HCT116 (cell line): ENCODE measurements around the gene XDH. TPM values are rescaled to one million over a fixed set of nuclear protein-coding genes. Genes with fewer than 3 reads are reported as not detected.
A peak's percentile ranks its signal among the peaks of the same experiment; 100 is the strongest.

Source experiments
- ATAC-seq: fragments of 200-7000 bp; cut with Tn5 transposase; 2 replicates; pipeline ENCODE4 v1.9.1; 2020; ENCODE audit warnings: mild to moderate bottlenecking, moderate library complexity
- BruUV-seq: library from RNA; stranded (reverse); fragments of 400-500 nt; replicated peaks from 2 replicates; lab custom pipeline; 2021; lab: Mats Ljungman, UMichigan
- CTCF ChIA-PET: fragments of 300-600 bp; sonication (Branson Sonifier 250); formaldehyde crosslinking; loops from one replicate; lab custom pipeline; 2021; ENCODE audit warnings: antibody characterized with exemption; lab: Charles Lee
- POLR2A ChIA-PET: fragments of 300-600, 350-600 bp; sonication (Branson Sonifier 250); formaldehyde crosslinking; loops from one replicate; lab custom pipeline; 2021; ENCODE audit warnings: antibody characterized with exemption; lab: Charles Lee
- RAD21 ChIA-PET, 2 experiments: fragments of 300-600 bp; sonication (Branson Sonifier 250); formaldehyde crosslinking; loops; one replicate each; lab custom pipeline; 2023; ENCODE audit warnings: low total read pairs in 2 of 2; ENCODE audit not compliant: uncharacterized antibody in 2 of 2, unreplicated experiment in 2 of 2, low non-redundant PET in 1 of 2; lab: Charles Lee
- DNase-seq: peaks from one replicate; pipeline ENCODE4 v3.0.0-alpha.2; 2010; ENCODE audit warnings: low read depth, low spot score
- H2AFZ ChIP-seq: fragments of 200-600 bp; shearing (Covaris generic), sonication (generic); 2 replicates; pipeline ENCODE4 v1.6.1; 2017; ENCODE audit warnings: low read depth, mixed run types, mixed read lengths, antibody characterized with exemption, low read length; ENCODE audit not compliant: poor library complexity, severe bottlenecking
- H3K27ac ChIP-seq: 2 replicates; pipeline ENCODE4 v1.5.1; 2012; ENCODE audit warnings: low read depth, low read length
- H3K27me3 ChIP-seq: fragments of 200-600 bp; sonication (generic); 2 replicates; pipeline ENCODE4 v1.6.1; 2016; ENCODE audit warnings: mixed run types, low read length, mixed read lengths; ENCODE audit not compliant: insufficient read depth
- H3K36me3 ChIP-seq, 2 experiments: fragments of 200-500 bp in 1 of 2; fragments of 200-600 bp in 1 of 2; sonication (Bioruptor generic) in 1 of 2; sonication (generic) in 1 of 2; 2 replicates each; pipeline versions ENCODE4 v1.5.1 to v1.6.1; 2014 to 2016; ENCODE audit warnings: low read length in 2 of 2, inconsistent platforms in 1 of 2, mixed read lengths in 1 of 2, mixed run types in 1 of 2; ENCODE audit not compliant: insufficient read depth in 2 of 2, control insufficient read depth in 1 of 2
- H3K4me1 ChIP-seq, 2 experiments: fragments of 200-600 bp in 1 of 2; sonication (generic) in 1 of 2; 2 replicates each; pipeline versions ENCODE4 v1.5.1 to v1.6.1; 2012 to 2017; ENCODE audit warnings: low read length in 2 of 2, inconsistent platforms in 1 of 2, mild to moderate bottlenecking in 1 of 2, mixed read lengths in 1 of 2, mixed run types in 1 of 2, moderate library complexity in 1 of 2; ENCODE audit not compliant: insufficient read depth in 2 of 2, control insufficient read depth in 1 of 2
- H3K4me2 ChIP-seq: fragments of 200-600 bp; sonication (generic); 2 replicates; pipeline ENCODE4 v1.6.1; 2017; ENCODE audit warnings: mixed run types, low read length, mixed read lengths
- H3K4me3 ChIP-seq, 2 experiments: fragments of 200-600 bp in 1 of 2; sonication (generic) in 1 of 2; replicated peaks in 1 of 2; 2 replicates each; pipeline ENCODE4 v1.5.1; 2011 to 2016; ENCODE audit warnings: low read length in 2 of 2, control low read depth in 1 of 2, low read depth in 1 of 2, mild to moderate bottlenecking in 1 of 2, mixed read lengths in 1 of 2, mixed run types in 1 of 2
- H3K79me2 ChIP-seq: fragments of 200-600 bp; sonication (generic); 2 replicates; pipeline ENCODE4 v1.6.1; 2017; ENCODE audit warnings: mild to moderate bottlenecking, mixed run types, low read length, moderate library complexity, mixed read lengths; ENCODE audit not compliant: insufficient read depth
- H3K9ac ChIP-seq: fragments of 200-600 bp; sonication (generic); 2 replicates; pipeline ENCODE4 v1.6.1; 2016; ENCODE audit warnings: low read length, mixed read lengths
- H3K9me2 ChIP-seq: fragments of 200-600 bp; sonication (generic), shearing (Covaris generic); 2 replicates; pipeline ENCODE4 v1.6.1; 2017; ENCODE audit warnings: mixed run types, mild to moderate bottlenecking, moderate library complexity; ENCODE audit not compliant: insufficient read depth
- H3K9me3 ChIP-seq, 2 experiments: fragments of 200-500 bp in 1 of 2; fragments of 200-600 bp in 1 of 2; sonication (Bioruptor generic) in 1 of 2; sonication (generic) in 1 of 2; 2 replicates each; pipeline ENCODE4 v1.6.1; 2014 to 2017; ENCODE audit warnings: low read length in 2 of 2, mixed read lengths in 2 of 2, inconsistent platforms in 1 of 2, low read depth in 1 of 2, mild to moderate bottlenecking in 1 of 2, mixed run types in 1 of 2, moderate library complexity in 1 of 2; ENCODE audit not compliant: control insufficient read depth in 1 of 2, insufficient read depth in 1 of 2
- H4K20me1 ChIP-seq: fragments of 200-600 bp; sonication (generic), shearing (Covaris generic); 2 replicates; pipeline ENCODE4 v1.6.1; 2017; ENCODE audit warnings: mixed run types, mild to moderate bottlenecking, moderate library complexity; ENCODE audit not compliant: insufficient read depth
- CBX3 ChIP-seq: IDR thresholded peaks from 2 replicates; pipeline ENCODE4 v1.6.1; 2012; ENCODE audit warnings: low read depth
- CEBPB ChIP-seq: IDR thresholded peaks from 2 replicates; pipeline ENCODE4 v1.6.1; 2012; ENCODE audit warnings: low read depth
- ELF1 ChIP-seq: IDR thresholded peaks from 2 replicates; pipeline ENCODE4 v1.6.1; 2012; ENCODE audit warnings: low read depth, borderline replicate concordance
- EZH2phosphoT487 ChIP-seq: fragments of 200-600 bp; IDR thresholded peaks from 2 replicates; pipeline ENCODE4 v1.6.1; 2018; ENCODE audit warnings: antibody characterized with exemption, borderline replicate concordance
- JUND ChIP-seq: IDR thresholded peaks from 2 replicates; pipeline ENCODE4 v1.6.1; 2012
- POLR2A ChIP-seq: IDR thresholded peaks from 2 replicates; pipeline ENCODE4 v1.7.0; 2011; ENCODE audit warnings: borderline replicate concordance; ENCODE audit not compliant: insufficient read depth, insufficient read length; ENCODE audit errors: extremely low read depth
- RAD21 ChIP-seq: IDR thresholded peaks from 2 replicates; pipeline ENCODE4 v1.6.1; 2012; ENCODE audit warnings: low read depth, mild to moderate bottlenecking
- SIN3A ChIP-seq: IDR thresholded peaks from 2 replicates; pipeline ENCODE4 v1.6.1; 2012; ENCODE audit warnings: low read depth
- SP1 ChIP-seq: IDR thresholded peaks from 2 replicates; pipeline ENCODE4 v1.6.1; 2012; ENCODE audit warnings: low read depth
- SRF ChIP-seq: IDR thresholded peaks from 2 replicates; pipeline ENCODE4 v1.6.1; 2012; ENCODE audit warnings: low read depth
- YY1 ChIP-seq: IDR thresholded peaks from 2 replicates; pipeline ENCODE4 v1.6.1; 2011; ENCODE audit warnings: low read length, low read depth, moderate library complexity, mild to moderate bottlenecking; ENCODE audit not compliant: insufficient replicate concordance; ENCODE audit errors: extremely low read depth
- ZFX ChIP-seq: fragments of 450-650 bp; IDR thresholded peaks from 2 replicates; pipeline ENCODE4 v1.6.1; 2017
- ZNF274 ChIP-seq: fragments of 200-500 bp; sonication (Bioruptor generic); IDR thresholded peaks from 2 replicates; pipeline ENCODE4 v1.6.1; 2014; ENCODE audit warnings: mild to moderate bottlenecking, low read depth, low read length, inconsistent platforms
- intact Hi-C: fragments of 100-400 bp; cut with micrococcal nuclease; formaldehyde crosslinking; loops from 2 replicates; pipeline ENCODE4 v1.10.0; 2022
- total RNA-seq: library from RNA; stranded (reverse); gene quantifications from one replicate; pipeline ENCODE4 v1.2.1, GENCODE V29; 2021; ENCODE audit not compliant: unreplicated experiment
- TF ChIP-seq, protein P1 (sequence below): IDR thresholded peaks from 2 replicates; pipeline ENCODE4 v1.6.1; 2012
- TF ChIP-seq, protein P2 (sequence below), 3 experiments: fragments of 200-600 bp in 1 of 3; sonication (generic) in 1 of 3; IDR thresholded peaks in 2 of 3; conservative IDR thresholded peaks in 1 of 3; 2 replicates each; pipeline ENCODE4 v1.5.1; 2012 to 2017; ENCODE audit warnings: low read depth in 2 of 3, low read length in 2 of 3, antibody characterized with exemption in 1 of 3, borderline replicate concordance in 1 of 3, control low read depth in 1 of 3, mild to moderate bottlenecking in 1 of 3, mixed read lengths in 1 of 3, mixed run types in 1 of 3, moderate library complexity in 1 of 3; ENCODE audit not compliant: insufficient read depth in 1 of 3
- TF ChIP-seq, protein P3 (sequence below): IDR thresholded peaks from 2 replicates; pipeline ENCODE4 v1.6.1; 2012

The XDH gene
- total RNA-seq, 1 experiment from 2014 or later = 0.15 TPM

DNA sequence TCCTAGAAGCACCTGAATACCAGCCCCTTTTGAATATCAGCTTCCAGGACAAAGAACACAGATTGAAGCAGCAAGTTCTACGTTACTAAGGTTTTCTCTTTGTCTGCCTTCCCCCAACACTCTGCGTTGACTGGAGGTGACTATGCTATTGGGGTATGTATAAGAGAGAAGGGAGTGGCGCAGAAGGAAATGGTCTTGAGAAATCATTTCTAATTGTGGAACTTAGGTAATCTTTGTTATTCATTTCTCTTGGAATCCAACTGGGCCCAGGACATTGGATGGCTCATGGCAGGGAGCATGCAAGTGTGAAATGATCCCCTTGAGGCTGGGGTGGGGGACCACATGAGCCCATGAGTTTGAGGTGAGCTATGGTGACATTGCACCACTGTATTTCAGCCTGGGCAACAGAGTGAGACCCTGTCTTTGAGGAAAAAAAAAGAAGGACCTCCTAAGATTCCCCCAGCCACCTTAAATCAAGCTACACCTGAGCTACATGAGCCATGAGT is 29.7 kb downstream of the XDH start:
- H4K20me1 ChIP-seq = no peaks in the 10 kb centered on the region
- no peaks in the 10 kb centered on the region for H3K36me3 ChIP-seq
- H3K27me3 ChIP-seq = no peaks in the 10 kb centered on the region; the same call in 1 of the 2 replicates
- RAD21 ChIA-PET = no interaction called here
- H3K4me2 ChIP-seq = peak overlapping the region; percentile 47
- DNase-seq = peak; percentile 45
- intact Hi-C loops = no loop called here
- H3K9me2 ChIP-seq = no peaks in the 10 kb centered on the region
- no peaks in the 10 kb centered on the region for H3K79me2 ChIP-seq
- H3K9ac ChIP-seq = no peak overlapping the region; the same call in 1 of the 2 replicates
- POLR2A ChIA-PET = no interaction called here
- peaks cover 2 to 28% of the 10 kb centered on the region in 2 experiments; a peak in 3 of 4 replicates for H3K4me1 ChIP-seq
- ATAC-seq = peak; percentile 55
- H2AFZ ChIP-seq = no peak overlapping the region
- CTCF ChIA-PET = no interaction called here
- no peaks in the 10 kb centered on the region for H3K9me3 ChIP-seq
- TF ChIP-seq RAD21 (no peak), EZH2phosphoT487 (no peak), ZFX (no peak), JUND (no peak; the same call in 1 of the 2 replicates), ELF1 (no peak), POLR2A (no peak), CEBPB (peak; percentile 85), YY1 (no peak), SP1 (peak; percentile 61; the same call in 1 of the 2 replicates), SRF (no peak), SIN3A (no peak), CBX3 (no peak), ZNF274 (no peak)
- TF ChIP-seq, protein P1, sequence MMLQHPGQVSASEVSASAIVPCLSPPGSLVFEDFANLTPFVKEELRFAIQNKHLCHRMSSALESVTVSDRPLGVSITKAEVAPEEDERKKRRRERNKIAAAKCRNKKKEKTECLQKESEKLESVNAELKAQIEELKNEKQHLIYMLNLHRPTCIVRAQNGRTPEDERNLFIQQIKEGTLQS = no peak
- TF ChIP-seq, protein P2, sequence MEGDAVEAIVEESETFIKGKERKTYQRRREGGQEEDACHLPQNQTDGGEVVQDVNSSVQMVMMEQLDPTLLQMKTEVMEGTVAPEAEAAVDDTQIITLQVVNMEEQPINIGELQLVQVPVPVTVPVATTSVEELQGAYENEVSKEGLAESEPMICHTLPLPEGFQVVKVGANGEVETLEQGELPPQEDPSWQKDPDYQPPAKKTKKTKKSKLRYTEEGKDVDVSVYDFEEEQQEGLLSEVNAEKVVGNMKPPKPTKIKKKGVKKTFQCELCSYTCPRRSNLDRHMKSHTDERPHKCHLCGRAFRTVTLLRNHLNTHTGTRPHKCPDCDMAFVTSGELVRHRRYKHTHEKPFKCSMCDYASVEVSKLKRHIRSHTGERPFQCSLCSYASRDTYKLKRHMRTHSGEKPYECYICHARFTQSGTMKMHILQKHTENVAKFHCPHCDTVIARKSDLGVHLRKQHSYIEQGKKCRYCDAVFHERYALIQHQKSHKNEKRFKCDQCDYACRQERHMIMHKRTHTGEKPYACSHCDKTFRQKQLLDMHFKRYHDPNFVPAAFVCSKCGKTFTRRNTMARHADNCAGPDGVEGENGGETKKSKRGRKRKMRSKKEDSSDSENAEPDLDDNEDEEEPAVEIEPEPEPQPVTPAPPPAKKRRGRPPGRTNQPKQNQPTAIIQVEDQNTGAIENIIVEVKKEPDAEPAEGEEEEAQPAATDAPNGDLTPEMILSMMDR (IDR thresholded peaks at IDR 0.05 in 2 of 3, conservative IDR thresholded peaks at IDR 0.05 in 1 of 3; ENCODE audit: borderline replicate concordance in 1 of 3, insufficient read depth in 1 of 3, low read depth in 2 of 3, low read length in 2 of 3) = no peak
- TF ChIP-seq, protein P3, sequence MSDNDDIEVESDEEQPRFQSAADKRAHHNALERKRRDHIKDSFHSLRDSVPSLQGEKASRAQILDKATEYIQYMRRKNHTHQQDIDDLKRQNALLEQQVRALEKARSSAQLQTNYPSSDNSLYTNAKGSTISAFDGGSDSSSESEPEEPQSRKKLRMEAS = no peak; the same call in 1 of the 2 replicates
- TF ChIP-seq, all 23 proteins: peak for 2
- no TSS peak for BruUV-seq
- Histone ChIP-seq H3K27ac (peak overlapping the region; percentile 31; the same call in 1 of the 2 replicates), H3K4me3 (no peak overlapping the region)
